Measurements from ENCODE around the gene SRGAP2B.
"Not testable (repeated sequence)": the region's sequence is repeated elsewhere in the genome, so short reads cannot be mapped to it uniquely, and the experiment has no call there.

DNA sequence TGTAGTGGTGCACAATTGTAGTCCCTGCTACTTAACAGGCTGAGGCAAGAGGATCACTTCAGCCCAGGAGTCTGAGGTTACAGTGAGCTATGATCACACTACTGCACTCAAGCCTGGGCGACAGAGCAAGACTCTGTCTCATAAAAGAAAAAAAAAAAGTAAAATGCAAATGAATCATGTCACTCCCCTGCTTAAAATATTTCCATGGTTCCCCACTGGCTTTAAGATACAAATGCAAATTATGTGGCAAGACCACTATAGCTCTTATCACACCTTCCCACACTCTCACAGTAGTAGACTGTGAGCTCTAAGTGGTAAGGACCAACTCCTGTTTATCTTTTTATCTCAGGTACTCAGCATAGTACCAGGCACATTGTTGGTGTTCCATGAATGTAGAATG is 53.6 kb downstream of the SRGAP2B start:
- not testable (repeated sequence) for TF ChIP-seq EZH2 (IDR thresholded peaks at IDR 0.05; ENCODE audit: borderline replicate concordance, control insufficient read depth, low read depth, low read length); RFX5 (IDR thresholded peaks at IDR 0.05; ENCODE audit: low read depth, low read length); SIN3A (IDR thresholded peaks at IDR 0.05; ENCODE audit: low read depth, low read length); FOXK2 (IDR thresholded peaks at IDR 0.05); POLR2A (IDR thresholded peaks at IDR 0.05; ENCODE audit: low read depth, low read length); FOS (IDR thresholded peaks at IDR 0.05; ENCODE audit: borderline replicate concordance, extremely low read depth, insufficient read length)
- TF ChIP-seq, protein P1, sequence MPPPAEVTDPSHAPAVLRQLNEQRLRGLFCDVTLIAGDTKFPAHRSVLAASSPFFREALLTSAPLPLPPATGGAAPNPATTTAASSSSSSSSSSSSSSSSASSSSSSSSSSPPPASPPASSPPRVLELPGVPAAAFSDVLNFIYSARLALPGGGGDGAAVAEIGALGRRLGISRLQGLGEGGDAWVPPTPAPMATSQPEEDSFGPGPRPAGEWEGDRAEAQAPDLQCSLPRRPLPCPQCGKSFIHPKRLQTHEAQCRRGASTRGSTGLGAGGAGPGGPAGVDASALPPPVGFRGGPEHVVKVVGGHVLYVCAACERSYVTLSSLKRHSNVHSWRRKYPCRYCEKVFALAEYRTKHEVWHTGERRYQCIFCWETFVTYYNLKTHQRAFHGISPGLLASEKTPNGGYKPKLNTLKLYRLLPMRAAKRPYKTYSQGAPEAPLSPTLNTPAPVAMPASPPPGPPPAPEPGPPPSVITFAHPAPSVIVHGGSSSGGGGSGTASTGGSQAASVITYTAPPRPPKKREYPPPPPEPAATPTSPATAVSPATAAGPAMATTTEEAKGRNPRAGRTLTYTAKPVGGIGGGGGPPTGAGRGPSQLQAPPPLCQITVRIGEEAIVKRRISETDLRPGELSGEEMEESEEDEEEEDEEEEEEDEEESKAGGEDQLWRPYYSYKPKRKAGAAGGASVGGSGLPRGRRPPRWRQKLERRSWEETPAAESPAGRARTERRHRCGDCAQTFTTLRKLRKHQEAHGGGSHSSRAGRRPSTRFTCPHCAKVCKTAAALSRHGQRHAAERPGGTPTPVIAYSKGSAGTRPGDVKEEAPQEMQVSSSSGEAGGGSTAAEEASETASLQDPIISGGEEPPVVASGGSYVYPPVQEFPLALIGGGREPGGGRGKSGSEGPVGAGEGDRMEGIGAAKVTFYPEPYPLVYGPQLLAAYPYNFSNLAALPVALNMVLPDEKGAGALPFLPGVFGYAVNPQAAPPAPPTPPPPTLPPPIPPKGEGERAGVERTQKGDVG (CRISPR knock-in tag; IDR thresholded peaks at IDR 0.05): not testable (repeated sequence)

Measured in GM12878 (cell line).